MG63 (cell line): ENCODE data around the gene SLC6A12. TPM values are rescaled to one million over a fixed set of nuclear protein-coding genes. Genes with fewer than 3 reads are reported as not detected.

ENCODE experiments used
- DNase-seq: peaks from one replicate; pipeline ENCODE4 v3.0.0-alpha.2; 2020
- H3K27me3 ChIP-seq: fragments of 250-450 bp; sonication (Bioruptor Pico); 2 replicates; pipeline ENCODE4 v1.5.1; 2020; ENCODE audit warnings: mild to moderate bottlenecking, moderate library complexity
- H3K36me3 ChIP-seq: fragments of 250-450 bp; sonication (Bioruptor Pico); 2 replicates; pipeline ENCODE4 v1.5.1; 2020; ENCODE audit warnings: mild to moderate bottlenecking, moderate library complexity
- H3K4me3 ChIP-seq: fragments of 250-450 bp; sonication (Bioruptor Pico); 2 replicates; pipeline ENCODE4 v1.5.1; 2020; ENCODE audit warnings: mild to moderate bottlenecking, moderate library complexity
- H3K9me3 ChIP-seq: fragments of 250-450 bp; sonication (Bioruptor Pico); 2 replicates; pipeline ENCODE4 v1.5.1; 2020; ENCODE audit warnings: mild to moderate bottlenecking, moderate library complexity
- total RNA-seq: library from RNA; depleted of rRNA; stranded (reverse); fragments of >200 nt; shearing (Covaris generic); gene quantifications from 2 replicates; pipeline ENCODE4 v1.2.3, GENCODE V29; 2014; ENCODE audit warnings: low replicate concordance

Gene SLC6A12
- total RNA-seq, 1 experiment from 2014 or later, result not detected

- H3K36me3 ChIP-seq, result no peaks in the 10 kb centered on the region
- DNase-seq, result no peak
- no peak overlapping the region for H3K4me3 ChIP-seq
- H3K9me3 ChIP-seq, result no peaks in the 10 kb centered on the region
- no peaks in the 10 kb centered on the region for H3K27me3 ChIP-seq
Observed at GRCh38 chr12:168763-169525, 45.0 kb downstream of the SLC6A12 start.

GRCh38 chr12:167959-168600 lies 45.9 kb downstream of the SLC6A12 start:
- Histone ChIP-seq H3K9me3 (no peaks in the 10 kb centered on the region), H3K36me3 (no peaks in the 10 kb centered on the region), H3K4me3 (no peak overlapping the region), H3K27me3 (no peaks in the 10 kb centered on the region)
- DNase-seq, result no peak

DNA sequence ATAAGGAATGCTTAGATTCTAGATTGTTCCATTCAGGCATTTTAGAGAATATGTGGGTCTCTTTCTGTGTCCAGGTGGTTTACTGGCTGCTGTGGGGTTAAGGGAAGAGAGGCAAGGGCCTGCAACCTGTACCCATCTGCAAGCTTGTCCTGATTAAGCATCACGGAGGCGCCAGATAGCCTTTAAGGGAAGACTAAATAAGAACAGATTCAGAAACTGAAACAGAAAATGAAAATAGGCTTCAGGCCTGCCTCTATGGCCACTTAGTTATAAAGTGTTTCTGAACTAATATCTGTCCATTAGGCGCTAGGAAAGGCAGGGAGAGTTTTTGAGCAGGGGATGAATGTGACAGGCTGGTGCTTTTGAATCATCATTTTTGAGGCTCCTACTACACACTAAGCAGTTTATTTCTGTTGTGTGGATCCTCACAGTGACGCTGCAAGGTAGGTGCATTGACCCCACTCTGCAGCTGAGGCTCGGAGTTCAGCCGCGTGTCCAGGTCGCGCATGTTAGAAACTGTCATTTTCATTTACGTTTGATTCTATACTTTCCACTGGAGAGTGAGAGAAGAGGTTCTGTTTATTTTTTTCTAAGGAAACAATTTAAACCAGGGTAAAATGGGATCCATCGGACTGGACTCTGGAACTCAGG lies 47.4 kb downstream of the SLC6A12 start:
- Histone ChIP-seq H3K9me3 (no peaks in the 10 kb centered on the region), H3K4me3 (no peak overlapping the region), H3K27me3 (peaks cover 8% of the 10 kb centered on the region; the same call in 1 of the 2 replicates), H3K36me3 (no peaks in the 10 kb centered on the region)
- no peak for DNase-seq

- H3K36me3 ChIP-seq, result no peaks in the 10 kb centered on the region
- H3K9me3 ChIP-seq, result no peaks in the 10 kb centered on the region
- DNase-seq, result no peak
- H3K4me3 ChIP-seq, result no peak overlapping the region
- H3K27me3 ChIP-seq, result peaks cover 9% of the 10 kb centered on the region; the same call in 1 of the 2 replicates
Observed at GRCh38 chr12:165862-166368, 48.0 kb downstream of the SLC6A12 start.

DNA sequence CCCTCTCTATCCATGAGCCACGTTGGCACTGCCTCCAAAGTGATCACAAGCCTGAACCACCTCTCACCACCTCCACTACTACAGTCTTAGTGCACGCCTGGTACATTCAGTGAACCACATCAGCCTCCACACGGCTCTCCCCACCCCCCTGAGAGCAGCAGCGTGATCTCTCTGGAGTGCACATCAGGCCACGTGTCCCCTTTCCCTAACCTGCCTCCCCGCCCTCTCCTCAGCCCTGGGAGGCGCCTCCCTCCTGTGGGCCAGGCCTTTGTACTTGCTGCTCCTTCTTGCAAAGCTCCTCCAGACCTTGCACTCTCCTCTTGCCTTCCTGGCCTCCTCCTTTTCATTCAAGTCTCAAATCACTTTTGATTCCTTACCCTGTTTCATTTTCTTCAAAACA lies 49.8 kb downstream of the SLC6A12 start:
- peaks cover 22% of the 10 kb centered on the region; the same call in 1 of the 2 replicates for H3K27me3 ChIP-seq
- DNase-seq, result no peak
- no peaks in the 10 kb centered on the region for H3K9me3 ChIP-seq
- H3K36me3 ChIP-seq, result no peaks in the 10 kb centered on the region
- H3K4me3 ChIP-seq, result no peak overlapping the region

GRCh38 chr12:163406-163986 lies 50.5 kb downstream of the SLC6A12 start:
- Histone ChIP-seq H3K4me3 (no peak overlapping the region), H3K9me3 (no peaks in the 10 kb centered on the region), H3K27me3 (peaks cover 25% of the 10 kb centered on the region; the same call in 1 of the 2 replicates), H3K36me3 (no peaks in the 10 kb centered on the region)
- no peak for DNase-seq

GRCh38 chr12:162467-163307 lies 51.3 kb downstream of the SLC6A12 start:
- Histone ChIP-seq H3K27me3 (peaks cover 25% of the 10 kb centered on the region; the same call in 1 of the 2 replicates), H3K4me3 (no peak overlapping the region)

DNA sequence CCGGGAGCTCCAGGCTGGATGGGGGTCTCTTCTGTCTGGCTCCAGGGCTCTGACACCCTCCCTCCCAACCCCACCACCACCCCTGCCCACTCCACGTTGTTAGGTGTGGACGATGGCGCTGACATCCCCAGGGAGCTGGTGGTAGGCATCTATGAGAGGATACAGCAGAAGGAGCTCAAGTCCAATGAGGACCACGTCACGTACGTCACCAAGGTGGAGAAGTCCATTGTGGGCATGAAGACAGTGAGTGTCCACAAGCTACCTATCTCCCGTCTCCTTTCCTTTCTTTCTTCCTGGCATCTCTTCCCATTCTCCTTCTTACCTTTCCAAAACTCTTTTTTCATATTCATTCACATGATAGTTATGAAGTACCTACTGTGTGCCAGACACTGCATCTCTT lies 52.1 kb downstream of the SLC6A12 start:
- Histone ChIP-seq H3K4me3 (no peak overlapping the region), H3K27me3 (peaks cover 25% of the 10 kb centered on the region; the same call in 1 of the 2 replicates)

More at GRCh38 chr12:162467-163307, 51.3 kb downstream of the SLC6A12 start:
- H3K36me3 ChIP-seq, result no peaks in the 10 kb centered on the region
- no peaks in the 10 kb centered on the region for H3K9me3 ChIP-seq
- DNase-seq, result no peak

DNA sequence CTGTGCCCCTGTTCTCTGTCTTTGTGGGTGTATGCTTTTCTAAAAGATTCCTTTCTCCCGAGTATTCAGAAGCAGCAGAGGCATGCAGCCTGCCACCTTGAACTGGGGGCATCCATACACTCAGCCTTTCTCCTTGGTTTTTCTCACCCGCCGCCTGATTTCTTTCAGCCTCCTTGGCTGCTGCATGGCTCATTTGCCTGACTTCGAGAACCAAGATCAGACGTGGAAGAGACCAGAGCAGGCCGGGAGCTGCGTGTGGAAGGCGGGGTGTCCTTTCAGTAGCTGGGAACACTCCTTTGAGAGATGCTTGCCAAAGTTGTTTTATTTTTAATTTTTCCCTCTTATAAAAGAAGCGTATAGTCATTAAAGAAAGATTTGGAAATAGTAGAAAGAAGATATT lies 53.1 kb downstream of the SLC6A12 start:
- DNase-seq, result no peak
- no peaks in the 10 kb centered on the region for H3K9me3 ChIP-seq
- H3K36me3 ChIP-seq, result no peaks in the 10 kb centered on the region
- no peak overlapping the region for H3K4me3 ChIP-seq
- peaks cover 25% of the 10 kb centered on the region; the same call in 1 of the 2 replicates for H3K27me3 ChIP-seq

More for the DNA sequence above, 52.1 kb downstream of the SLC6A12 start:
- no peaks in the 10 kb centered on the region for H3K9me3 ChIP-seq
- DNase-seq, result no peak
- H3K36me3 ChIP-seq, result no peaks in the 10 kb centered on the region

- Histone ChIP-seq H3K9me3 (no peaks in the 10 kb centered on the region), H3K27me3 (peaks cover 25% of the 10 kb centered on the region; the same call in 1 of the 2 replicates)
- no peak for DNase-seq
Observed at GRCh38 chr12:159156-159782, 54.7 kb downstream of the SLC6A12 start.

GRCh38 chr12:157644-158043 lies 56.3 kb downstream of the SLC6A12 start:
- H3K4me3 ChIP-seq, result no peak overlapping the region
- DNase-seq, result no peak
- H3K9me3 ChIP-seq, result no peaks in the 10 kb centered on the region
- no peaks in the 10 kb centered on the region for H3K36me3 ChIP-seq
- peaks cover 22% of the 10 kb centered on the region; the same call in 1 of the 2 replicates for H3K27me3 ChIP-seq

More at GRCh38 chr12:159156-159782, 54.7 kb downstream of the SLC6A12 start:
- no peaks in the 10 kb centered on the region for H3K36me3 ChIP-seq
- no peak overlapping the region for H3K4me3 ChIP-seq

DNA sequence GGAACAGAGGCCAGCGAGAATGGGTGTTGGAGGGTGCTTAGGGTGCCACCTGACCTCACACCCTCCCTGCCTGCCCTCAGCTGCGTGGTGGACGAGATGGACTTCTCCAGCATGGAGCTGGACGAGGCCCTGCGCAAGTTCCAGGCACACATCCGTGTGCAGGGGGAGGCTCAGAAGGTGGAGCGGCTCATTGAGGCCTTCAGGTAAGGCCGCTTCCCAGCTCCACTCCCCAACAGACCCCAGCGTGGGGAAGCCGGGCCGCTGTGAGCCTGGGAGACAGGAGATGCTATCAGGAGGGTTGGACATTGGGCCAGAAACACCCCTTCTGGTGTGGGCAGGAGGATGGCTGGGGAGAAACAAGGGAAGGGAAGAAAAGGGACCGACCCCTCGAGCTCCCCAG lies 57.0 kb downstream of the SLC6A12 start:
- no peaks in the 10 kb centered on the region for H3K36me3 ChIP-seq
- no peak for DNase-seq
- H3K4me3 ChIP-seq, result no peak overlapping the region
- H3K9me3 ChIP-seq, result no peaks in the 10 kb centered on the region
- peaks cover 19% of the 10 kb centered on the region; the same call in 1 of the 2 replicates for H3K27me3 ChIP-seq

DNA sequence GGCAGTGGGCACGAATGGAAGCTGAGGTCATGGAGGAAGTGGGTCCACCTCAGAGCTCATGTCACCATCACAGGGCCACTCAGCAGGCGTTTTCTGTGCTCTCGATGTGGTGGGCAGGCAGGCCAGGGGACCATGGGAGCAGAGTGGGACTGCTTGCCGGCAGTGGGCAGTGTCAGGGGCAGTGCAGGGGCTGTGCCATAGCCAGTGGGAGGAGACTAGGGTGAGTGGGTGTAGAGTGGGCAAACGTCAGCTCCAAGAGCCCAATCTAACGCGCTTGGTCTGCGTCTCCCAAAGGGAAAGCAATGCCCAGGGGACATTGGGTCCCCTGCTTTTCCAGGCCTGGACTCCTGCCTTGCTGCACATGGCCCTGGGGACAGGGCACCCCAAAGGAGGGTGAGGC lies 58.3 kb downstream of the SLC6A12 start:
- Histone ChIP-seq H3K4me3 (no peak overlapping the region), H3K9me3 (no peaks in the 10 kb centered on the region), H3K27me3 (peaks cover 15% of the 10 kb centered on the region; the same call in 1 of the 2 replicates), H3K36me3 (no peaks in the 10 kb centered on the region)
- no peak for DNase-seq

DNA sequence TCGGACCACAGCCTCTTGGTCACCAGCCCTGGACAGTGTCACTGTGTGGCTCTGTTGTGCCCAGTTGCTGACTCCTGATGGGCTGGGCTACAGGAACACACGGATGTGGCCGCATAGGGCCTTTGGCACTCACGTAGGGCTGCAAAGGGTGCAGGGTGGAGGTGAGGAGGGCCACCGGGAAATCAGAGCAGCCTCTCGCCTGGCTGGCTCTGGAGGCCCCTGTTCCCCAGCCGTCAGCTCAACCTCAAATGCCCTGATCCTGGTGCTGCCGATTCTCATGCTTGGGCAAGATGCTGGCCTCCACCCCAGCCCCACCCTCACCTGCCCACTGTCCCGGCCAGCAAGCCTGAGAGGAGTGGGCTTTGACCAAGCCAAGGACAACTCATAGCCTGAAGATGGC lies 59.0 kb downstream of the SLC6A12 start:
- no peaks in the 10 kb centered on the region for H3K9me3 ChIP-seq
- H3K4me3 ChIP-seq, result no peak overlapping the region
- DNase-seq, result no peak
- H3K36me3 ChIP-seq, result no peaks in the 10 kb centered on the region
- H3K27me3 ChIP-seq, result peaks cover 11% of the 10 kb centered on the region; the same call in 1 of the 2 replicates

GRCh38 chr12:154058-154457 lies 59.9 kb downstream of the SLC6A12 start:
- Histone ChIP-seq H3K9me3 (no peaks in the 10 kb centered on the region), H3K27me3 (peaks cover 4% of the 10 kb centered on the region; the same call in 1 of the 2 replicates), H3K36me3 (no peaks in the 10 kb centered on the region), H3K4me3 (no peak overlapping the region)
- no peak for DNase-seq
